Gastroesophageal sphincter (tissue), 4 donors: Measurements from ENCODE around the gene TAS1R1. TPM values are rescaled to one million over a fixed set of nuclear protein-coding genes. Genes with fewer than 3 reads are reported as not detected.
"Not testable (repeated sequence)": the region's sequence is repeated elsewhere in the genome, so short reads cannot be mapped to it uniquely, and the experiment has no call there.

Experiments
- ATAC-seq: fragments of 150-250 bp; one replicate; pipeline ENCODE4 v1.9.1; 2016; ENCODE audit warnings: mild to moderate bottlenecking, moderate library complexity
- H3K27ac ChIP-seq, 4 donors: fragments of 200-600 bp; sonication (generic) in 3 of 4; 1 replicate in 3 of 4; 2 replicates in 1 of 4; pipeline ENCODE4 v1.5.1; 2016 to 2019
- H3K27me3 ChIP-seq: fragments of 200-600 bp; sonication (generic); one replicate; pipeline ENCODE4 v1.5.1; 2019
- H3K36me3 ChIP-seq, 2 donors: fragments of 200-600 bp; sonication (generic); one replicate each; pipeline ENCODE4 v1.5.1; 2019; ENCODE audit warnings: control low read depth in 1 of 2
- H3K4me1 ChIP-seq, 3 donors: fragments of 200-600 bp; sonication (generic); 1 replicate in 2 of 3; 2 replicates in 1 of 3; pipeline ENCODE4 v1.5.1; 2016 to 2019; ENCODE audit warnings: control low read depth in 2 of 3
- H3K4me3 ChIP-seq, 2 donors: fragments of 200-600 bp; sonication (generic); one replicate each; pipeline ENCODE4 v1.5.1; 2019; ENCODE audit warnings: mild to moderate bottlenecking in 1 of 2, moderate library complexity in 1 of 2
- H3K9me3 ChIP-seq, 3 donors: fragments of 200-600 bp; sonication (generic); one replicate each; pipeline ENCODE4 v1.5.1; 2017 to 2019; ENCODE audit warnings: control low read depth in 2 of 3
- EP300 ChIP-seq: sonication (generic); formaldehyde crosslinking; IDR thresholded peaks from one replicate; pipeline ENCODE4 v1.6.1; 2017; ENCODE audit warnings: antibody characterized with exemption, mild to moderate bottlenecking
- POLR2A ChIP-seq, 2 donors: fragments of 450-650 bp; IDR thresholded peaks; one replicate each; pipeline ENCODE4 v1.6.1; 2017; ENCODE audit warnings: antibody characterized with exemption in 2 of 2, mild to moderate bottlenecking in 2 of 2, moderate library complexity in 1 of 2
- POLR2AphosphoS5 ChIP-seq: sonication (generic); formaldehyde crosslinking; IDR thresholded peaks from one replicate; pipeline ENCODE4 v1.6.1; 2017; ENCODE audit warnings: antibody characterized with exemption
- WGBS, 2 donors: methylation state at CpG; one replicate each; pipeline ENCODE4 v1.1.5; 2018; ENCODE audit warnings: low coverage in 1 of 2; 5-methylcytosine and 5-hydroxymethylcytosine counted together
- total RNA-seq, 4 donors: library from RNA; depleted of rRNA; stranded (reverse); fragments of >200 nt; gene quantifications; one replicate each; pipeline ENCODE4 v1.1.0, GENCODE V29; 2016
- TF ChIP-seq, protein P1 (sequence below), 4 experiments: fragments of 200-600 bp in 2 of 4; fragments of 450-650 bp in 2 of 4; sonication (generic) in 1 of 4; IDR thresholded peaks; one replicate each; pipeline ENCODE4 v1.5.1; 2017 to 2019; ENCODE audit warnings: antibody characterized with exemption in 4 of 4, mild to moderate bottlenecking in 2 of 4, moderate library complexity in 2 of 4

Gene TAS1R1
- total RNA-seq, 4 donors from 2014 or later: not detected

DNA sequence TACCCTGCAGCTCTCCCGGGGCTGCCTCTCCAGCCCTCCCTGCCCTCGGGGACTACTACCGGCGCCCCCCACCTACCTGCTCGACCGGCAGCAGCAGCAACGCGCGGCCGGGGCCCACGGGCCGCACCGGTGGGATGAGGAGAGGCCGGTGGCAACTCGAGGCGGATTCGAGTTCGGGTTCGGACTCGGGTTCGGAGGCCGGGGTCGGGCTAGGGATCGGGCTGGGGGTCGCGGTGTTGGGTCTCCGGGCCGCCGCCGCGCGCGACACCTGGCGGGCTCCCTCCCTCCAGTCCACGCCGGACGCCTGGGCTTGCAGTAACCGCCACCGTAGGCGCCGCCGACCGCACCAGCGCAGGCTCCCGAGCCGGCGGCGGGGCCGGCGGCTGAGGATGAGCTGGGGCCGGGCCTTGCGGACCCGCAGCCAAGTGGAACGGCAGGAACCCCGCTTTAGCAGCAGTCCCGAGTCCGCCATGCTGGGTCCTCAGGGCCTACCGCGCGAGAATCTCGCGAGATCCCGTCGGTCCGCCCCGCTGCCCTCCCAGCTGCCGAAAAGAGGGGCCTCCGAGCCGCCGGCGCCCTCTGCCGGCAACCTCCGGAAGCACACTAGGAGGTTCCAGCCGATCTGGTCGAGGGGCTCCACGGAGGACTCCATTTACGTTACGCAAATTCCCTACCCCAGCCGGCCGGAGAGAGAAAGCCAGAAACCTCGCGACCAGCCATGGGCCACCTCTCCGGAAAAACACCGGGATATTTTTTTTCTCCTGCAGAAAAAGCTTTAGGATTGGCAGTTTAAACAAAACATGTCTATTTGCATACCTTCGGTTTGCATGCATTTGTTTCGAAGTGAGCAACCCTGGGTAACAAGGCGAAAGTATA lies 838 bp upstream of the TAS1R1 start, which contains the start of gene NOL9:
NOL9 (minus strand) TSS at position 483 of the 876 bp plus-strand sequence; CDS start at position 472, 11 bp downstream.
- Histone ChIP-seq H3K9me3 (no peaks in the 10 kb centered on the region), H3K4me1 (peaks cover 5 to 36% (median 19%) of the 10 kb centered on the region in 3 donors), H3K4me3 (peak within 1 kb of the TSS; percentile 56 to 64), H3K27me3 (no peaks in the 10 kb centered on the region), H3K36me3 (peaks cover 0 to 21% of the 10 kb centered on the region in 2 donors), H3K27ac (peak within 1 kb of the TSS; percentile 47 to 90 (median 82))
- WGBS, 2 donors: 12 to 14% methylated on average over 9 to 10 of the region's 87 CpGs
- TF ChIP-seq EP300: no peak
- TF ChIP-seq POLR2AphosphoS5: peak; percentile 63
- peak in 1 of 2 donors; percentile 32 for TF ChIP-seq POLR2A (IDR thresholded peaks at IDR 0.05)
- TF ChIP-seq, protein P1, sequence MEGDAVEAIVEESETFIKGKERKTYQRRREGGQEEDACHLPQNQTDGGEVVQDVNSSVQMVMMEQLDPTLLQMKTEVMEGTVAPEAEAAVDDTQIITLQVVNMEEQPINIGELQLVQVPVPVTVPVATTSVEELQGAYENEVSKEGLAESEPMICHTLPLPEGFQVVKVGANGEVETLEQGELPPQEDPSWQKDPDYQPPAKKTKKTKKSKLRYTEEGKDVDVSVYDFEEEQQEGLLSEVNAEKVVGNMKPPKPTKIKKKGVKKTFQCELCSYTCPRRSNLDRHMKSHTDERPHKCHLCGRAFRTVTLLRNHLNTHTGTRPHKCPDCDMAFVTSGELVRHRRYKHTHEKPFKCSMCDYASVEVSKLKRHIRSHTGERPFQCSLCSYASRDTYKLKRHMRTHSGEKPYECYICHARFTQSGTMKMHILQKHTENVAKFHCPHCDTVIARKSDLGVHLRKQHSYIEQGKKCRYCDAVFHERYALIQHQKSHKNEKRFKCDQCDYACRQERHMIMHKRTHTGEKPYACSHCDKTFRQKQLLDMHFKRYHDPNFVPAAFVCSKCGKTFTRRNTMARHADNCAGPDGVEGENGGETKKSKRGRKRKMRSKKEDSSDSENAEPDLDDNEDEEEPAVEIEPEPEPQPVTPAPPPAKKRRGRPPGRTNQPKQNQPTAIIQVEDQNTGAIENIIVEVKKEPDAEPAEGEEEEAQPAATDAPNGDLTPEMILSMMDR (IDR thresholded peaks at IDR 0.05): peak in 3 of 4 experiments; percentile 96 to 97 (median 97)
- peak; percentile 97 for ATAC-seq

DNA sequence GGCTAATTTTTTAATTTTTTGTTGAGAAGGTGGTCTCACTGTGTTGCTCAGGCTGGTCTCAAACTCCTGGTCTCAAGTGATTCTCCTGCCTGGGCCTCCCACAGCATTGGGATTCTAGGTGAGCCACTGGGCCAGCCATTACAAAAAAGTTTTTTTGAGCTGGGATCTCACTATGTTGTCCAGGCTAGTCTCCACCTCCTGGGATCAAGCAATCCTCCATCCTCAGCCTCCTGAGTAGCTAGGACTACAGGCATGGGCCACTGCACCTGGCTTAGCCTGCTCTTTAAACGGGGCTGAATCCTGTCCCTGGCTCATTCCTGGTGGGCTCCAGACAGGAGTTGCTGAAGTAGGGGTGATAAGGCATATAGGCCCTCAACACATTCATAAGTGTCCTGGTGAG lies 2.5 kb downstream of the TAS1R1 start:
- Histone ChIP-seq H3K4me3 (no peak overlapping the region), H3K4me1 (peaks cover 5 to 23% (median 18%) of the 10 kb centered on the region in 3 donors), H3K36me3 (no peaks in the 10 kb centered on the region), H3K27ac (no peak overlapping the region), H3K27me3 (no peaks in the 10 kb centered on the region), H3K9me3 (no peaks in the 10 kb centered on the region)
- no peak for ATAC-seq
- WGBS, 2 donors: 80% methylated on average over 1 of the region's 1 CpG; no CpG with 5 or more reads in 1 of the 2 donors
- no peak for TF ChIP-seq EP300
- no peak for TF ChIP-seq POLR2AphosphoS5
- TF ChIP-seq, protein P1 (IDR thresholded peaks at IDR 0.05): no peak
- no peak for TF ChIP-seq POLR2A (IDR thresholded peaks at IDR 0.05)

- H3K27me3 ChIP-seq, H3K9me3 ChIP-seq, H3K27ac ChIP-seq, H3K4me3 ChIP-seq, ATAC-seq, H3K36me3 ChIP-seq: not testable (repeated sequence)
- 80 to 97% methylated on average over 1 to 6 of the region's 11 CpGs for WGBS, 2 donors
- H3K4me1 ChIP-seq: peaks cover 0 to 11% (median 8%) of the 10 kb centered on the region in 3 donors
Measured at GRCh38 chr1:6559161-6559560, 4.1 kb downstream of the TAS1R1 start.

DNA sequence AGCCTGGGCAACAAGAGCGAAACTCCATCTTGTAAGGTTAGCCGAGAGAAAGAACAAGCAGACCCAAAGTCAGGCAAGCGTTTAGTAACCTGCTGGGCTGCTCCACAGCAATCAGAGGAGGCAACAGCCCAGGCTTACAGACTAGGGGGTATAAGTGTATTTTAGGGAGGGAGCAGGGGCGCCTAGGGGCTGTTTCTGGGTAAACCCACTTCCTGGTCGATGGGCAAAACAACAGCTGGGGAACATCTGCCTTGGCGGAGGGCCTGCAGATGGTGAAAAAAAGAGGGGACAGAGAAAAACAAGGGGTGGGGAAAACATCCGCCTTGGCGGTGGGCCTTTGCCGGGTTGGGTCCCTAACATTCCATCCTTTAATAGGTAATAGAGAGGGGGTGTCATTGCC lies 5.2 kb downstream of the TAS1R1 start:
- no peak overlapping the region for H3K4me3 ChIP-seq
- peaks cover 0 to 2% (median under 1%) of the 10 kb centered on the region in 3 donors for H3K4me1 ChIP-seq
- H3K27ac ChIP-seq: no peak overlapping the region
- H3K9me3 ChIP-seq: no peaks in the 10 kb centered on the region
- H3K36me3 ChIP-seq: no peaks in the 10 kb centered on the region
- 36 to 53% methylated on average over 3 to 9 of the region's 9 CpGs for WGBS, 2 donors
- H3K27me3 ChIP-seq: peaks cover 1% of the 10 kb centered on the region
- no peak for TF ChIP-seq POLR2A (IDR thresholded peaks at IDR 0.05)
- TF ChIP-seq, protein P1 (IDR thresholded peaks at IDR 0.05): no peak
- no peak for TF ChIP-seq POLR2AphosphoS5
- TF ChIP-seq EP300: no peak
- no peak for ATAC-seq

DNA sequence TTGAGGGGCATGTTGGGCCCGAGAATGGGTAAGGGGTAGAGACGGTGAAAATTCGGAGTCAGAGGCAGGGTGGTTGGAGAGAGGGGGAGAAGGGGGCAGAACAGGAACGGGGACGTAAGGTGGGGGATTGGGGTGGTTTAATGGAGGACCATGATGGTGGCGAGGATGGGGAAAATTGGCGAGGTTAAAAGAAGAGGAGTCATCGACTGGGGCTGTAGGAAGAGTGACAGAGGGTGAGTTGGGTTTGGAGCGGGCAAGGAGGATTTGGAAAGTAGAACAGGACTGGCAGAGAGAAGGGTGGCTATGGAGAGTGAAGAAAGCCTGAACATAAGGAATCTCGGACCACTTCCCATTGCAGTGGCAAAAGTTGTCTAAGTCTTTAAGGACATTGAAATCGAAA lies 13.9 kb downstream of the TAS1R1 start:
- no peak for ATAC-seq
- Histone ChIP-seq H3K4me3 (no peak overlapping the region), H3K4me1 (no peaks in the 10 kb centered on the region), H3K27ac (no peak overlapping the region), H3K9me3 (peaks cover 0 to 9% (median 0%) of the 10 kb centered on the region in 3 donors), H3K27me3 (peaks cover 9% of the 10 kb centered on the region), H3K36me3 (no peaks in the 10 kb centered on the region)
- TF ChIP-seq EP300 (no peak), POLR2AphosphoS5 (no peak), POLR2A (IDR thresholded peaks at IDR 0.05) (no peak)
- TF ChIP-seq, protein P1 (IDR thresholded peaks at IDR 0.05): no peak
- 87 to 93% methylated on average over 5 to 11 of the region's 11 CpGs for WGBS, 2 donors
